ENCODE measurements around the gene UGP2. TPM values are rescaled to one million over a fixed set of nuclear protein-coding genes. Genes with fewer than 3 reads are reported as not detected.

Gene UGP2
- total RNA-seq, 4 donors from 2014 or later = 85.4 to 125 (median 106) TPM

DNA sequence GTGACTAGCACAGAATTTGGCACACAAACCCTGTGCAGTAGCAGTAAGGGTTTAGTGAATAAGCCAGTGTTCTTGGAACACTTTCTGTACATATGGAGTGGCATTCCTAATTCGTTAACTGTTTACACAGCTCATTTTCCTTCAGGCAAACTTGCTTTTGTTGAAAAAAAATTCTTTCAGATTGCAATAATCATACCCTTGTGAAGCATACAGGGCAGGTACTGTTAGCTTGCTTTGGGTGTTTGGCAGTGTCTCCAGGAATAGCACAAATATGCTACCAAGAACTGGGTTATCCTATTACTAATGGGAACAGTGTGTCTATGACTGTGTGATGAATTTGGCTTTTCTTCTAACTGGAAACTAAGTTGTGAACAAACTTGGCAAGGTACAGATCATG lies 33.4 kb downstream of the UGP2 start:
- no peak overlapping the region for H3K27ac ChIP-seq
- no peak for TF ChIP-seq POLR2A (IDR thresholded peaks at IDR 0.05)
- TF ChIP-seq, protein P1, sequence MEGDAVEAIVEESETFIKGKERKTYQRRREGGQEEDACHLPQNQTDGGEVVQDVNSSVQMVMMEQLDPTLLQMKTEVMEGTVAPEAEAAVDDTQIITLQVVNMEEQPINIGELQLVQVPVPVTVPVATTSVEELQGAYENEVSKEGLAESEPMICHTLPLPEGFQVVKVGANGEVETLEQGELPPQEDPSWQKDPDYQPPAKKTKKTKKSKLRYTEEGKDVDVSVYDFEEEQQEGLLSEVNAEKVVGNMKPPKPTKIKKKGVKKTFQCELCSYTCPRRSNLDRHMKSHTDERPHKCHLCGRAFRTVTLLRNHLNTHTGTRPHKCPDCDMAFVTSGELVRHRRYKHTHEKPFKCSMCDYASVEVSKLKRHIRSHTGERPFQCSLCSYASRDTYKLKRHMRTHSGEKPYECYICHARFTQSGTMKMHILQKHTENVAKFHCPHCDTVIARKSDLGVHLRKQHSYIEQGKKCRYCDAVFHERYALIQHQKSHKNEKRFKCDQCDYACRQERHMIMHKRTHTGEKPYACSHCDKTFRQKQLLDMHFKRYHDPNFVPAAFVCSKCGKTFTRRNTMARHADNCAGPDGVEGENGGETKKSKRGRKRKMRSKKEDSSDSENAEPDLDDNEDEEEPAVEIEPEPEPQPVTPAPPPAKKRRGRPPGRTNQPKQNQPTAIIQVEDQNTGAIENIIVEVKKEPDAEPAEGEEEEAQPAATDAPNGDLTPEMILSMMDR (IDR thresholded peaks at IDR 0.05) = no peak

DNA sequence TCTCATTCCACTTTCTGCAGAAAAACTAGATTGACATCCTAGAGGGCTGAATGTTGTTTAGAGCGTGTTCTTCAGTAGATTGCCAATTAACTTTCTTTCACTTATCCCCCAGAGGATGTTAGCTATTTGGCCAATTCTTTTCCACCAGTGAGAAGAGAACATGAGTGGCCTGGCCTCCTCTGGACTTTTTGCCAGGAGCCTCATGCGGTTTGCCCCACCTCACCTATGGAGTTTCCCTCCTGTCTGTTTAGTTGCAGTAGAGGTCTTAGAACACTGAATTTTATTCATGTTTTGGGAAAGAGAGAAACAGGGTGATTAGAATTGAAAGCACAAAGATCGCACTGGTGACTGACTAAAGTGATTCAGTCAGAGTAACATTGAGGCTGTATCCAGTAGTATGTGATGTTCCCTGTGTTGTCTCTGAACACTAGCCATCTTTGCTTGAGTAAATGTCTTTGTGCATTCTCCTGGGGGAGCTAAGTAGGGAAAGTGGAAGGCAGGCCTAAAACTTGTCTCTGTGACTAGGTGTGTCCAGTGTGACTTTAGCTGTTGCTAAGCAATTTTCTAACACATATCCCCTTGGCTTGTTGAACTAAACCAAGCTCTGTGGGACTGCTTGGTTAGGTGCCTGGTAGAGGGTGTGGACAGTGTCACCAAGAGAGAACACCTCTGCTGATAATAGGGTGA lies 34.0 kb downstream of the UGP2 start:
- no peaks in the 10 kb centered on the region for H3K4me1 ChIP-seq
- H3K9me3 ChIP-seq = no peaks in the 10 kb centered on the region
- no peak overlapping the region for H3K4me3 ChIP-seq
- peaks cover 0 to 20% (median 0%) of the 10 kb centered on the region in 3 donors for H3K36me3 ChIP-seq
- no peak for TF ChIP-seq POLR2A (IDR thresholded peaks at IDR 0.05)
- TF ChIP-seq, protein P1 (IDR thresholded peaks at IDR 0.05) = no peak
- no peak for DNase-seq
- no peaks in the 10 kb centered on the region for H3K27me3 ChIP-seq
- no peak overlapping the region for H3K27ac ChIP-seq

More for the DNA sequence above, 33.4 kb downstream of the UGP2 start:
- Histone ChIP-seq H3K4me1 (no peaks in the 10 kb centered on the region), H3K27me3 (no peaks in the 10 kb centered on the region), H3K9me3 (no peaks in the 10 kb centered on the region), H3K4me3 (no peak overlapping the region), H3K36me3 (peaks cover 0 to 20% (median 0%) of the 10 kb centered on the region in 3 donors)
- DNase-seq = no peak

DNA sequence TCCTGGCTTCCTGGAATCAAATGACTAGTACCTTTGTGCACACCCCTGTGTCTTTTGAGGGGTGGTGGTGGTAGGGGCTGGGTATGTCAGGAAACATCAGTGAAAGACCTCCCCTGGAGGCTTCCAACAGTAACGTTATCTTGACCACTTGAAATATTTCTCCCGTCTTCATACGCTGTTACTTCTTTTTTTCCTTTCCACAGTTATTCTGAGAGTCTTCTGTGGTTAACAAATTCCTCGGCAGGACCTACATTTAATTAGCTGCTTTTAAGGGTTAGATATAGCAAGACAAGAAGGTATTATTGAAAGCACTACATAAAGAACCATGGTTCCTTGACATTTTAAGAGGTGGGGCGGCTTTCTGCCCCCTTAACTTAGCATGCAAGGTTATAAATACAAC lies 34.6 kb downstream of the UGP2 start:
- DNase-seq = no peak
- Histone ChIP-seq H3K36me3 (peaks cover 0 to 20% (median 0%) of the 10 kb centered on the region in 3 donors), H3K9me3 (no peaks in the 10 kb centered on the region), H3K4me3 (no peak overlapping the region), H3K4me1 (no peaks in the 10 kb centered on the region), H3K27ac (no peak overlapping the region), H3K27me3 (no peaks in the 10 kb centered on the region)
- no peak for TF ChIP-seq POLR2A (IDR thresholded peaks at IDR 0.05)
- TF ChIP-seq, protein P1 (IDR thresholded peaks at IDR 0.05) = no peak

DNA sequence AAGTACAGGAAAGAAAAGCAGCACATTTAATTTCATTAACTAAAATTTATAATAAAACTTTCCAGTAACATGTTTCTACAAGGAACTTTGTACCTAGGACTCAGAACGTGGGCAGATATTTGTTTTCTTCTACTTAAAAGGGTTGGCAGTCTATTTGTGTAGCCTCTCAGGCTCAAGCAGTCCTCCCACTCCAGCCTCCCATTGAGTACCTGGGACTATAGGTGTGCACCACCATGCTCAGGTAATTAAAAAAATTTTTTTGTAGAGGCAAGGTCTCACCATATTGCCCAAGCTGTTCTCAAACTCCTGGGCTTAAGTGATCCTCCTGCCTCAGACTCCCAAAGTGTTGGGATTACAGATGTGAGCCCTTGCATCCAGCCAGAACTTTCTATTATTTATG lies 36.8 kb downstream of the UGP2 start:
- H3K4me3 ChIP-seq = no peak overlapping the region
- H3K4me1 ChIP-seq = no peaks in the 10 kb centered on the region
- TF ChIP-seq POLR2A (IDR thresholded peaks at IDR 0.05) = no peak
- TF ChIP-seq, protein P1 (IDR thresholded peaks at IDR 0.05) = no peak
- no peak for DNase-seq
- peaks cover 0 to 24% (median 0%) of the 10 kb centered on the region in 3 donors for H3K36me3 ChIP-seq
- no peaks in the 10 kb centered on the region for H3K9me3 ChIP-seq
- H3K27me3 ChIP-seq = no peaks in the 10 kb centered on the region
- no peak overlapping the region for H3K27ac ChIP-seq

DNA sequence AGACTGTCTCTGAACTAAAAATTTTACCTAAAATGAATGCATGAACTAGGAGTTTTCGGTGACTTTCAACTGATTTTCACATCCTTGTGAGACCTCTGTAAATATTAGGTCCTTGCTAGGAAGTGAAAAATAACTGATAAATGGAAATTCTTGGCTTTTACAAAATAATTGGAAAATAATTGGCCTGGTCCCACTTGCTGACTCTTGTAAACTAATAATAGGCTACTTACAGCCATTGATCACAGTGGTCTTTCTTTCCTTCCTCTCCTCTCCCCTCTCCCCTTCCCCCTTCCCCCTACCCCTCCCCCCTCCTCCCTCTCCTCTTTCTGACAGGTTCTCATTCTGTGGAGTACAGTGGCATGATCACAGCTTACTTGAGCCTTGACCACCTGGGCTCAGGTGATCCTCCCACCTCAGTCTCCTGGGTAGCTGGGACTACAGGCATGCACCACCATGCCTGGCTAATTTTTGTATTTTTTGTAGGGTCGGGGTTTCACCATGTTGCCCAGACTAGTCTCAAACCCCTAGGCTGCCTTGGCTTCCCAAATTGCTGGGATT lies 38.3 kb downstream of the UGP2 start:
- Histone ChIP-seq H3K9me3 (no peaks in the 10 kb centered on the region), H3K4me1 (no peaks in the 10 kb centered on the region), H3K4me3 (no peak overlapping the region), H3K36me3 (peaks cover 0 to 24% (median 0%) of the 10 kb centered on the region in 3 donors), H3K27ac (no peak overlapping the region), H3K27me3 (no peaks in the 10 kb centered on the region)
- DNase-seq = no peak
- no peak for TF ChIP-seq POLR2A (IDR thresholded peaks at IDR 0.05)
- TF ChIP-seq, protein P1 (IDR thresholded peaks at IDR 0.05) = no peak

Measured in Peyer's patch (tissue), 4 donors.